GM18502 (cell line): Measurements from ENCODE around the gene NOVA2.

Experiments used
- ATAC-seq: cut with Tn5 transposase; IDR thresholded peaks from one replicate; pipeline ENCODE4 v1.9.1; 2021; ENCODE audit warnings: mild to moderate bottlenecking; ENCODE audit not compliant: unreplicated experiment, poor library complexity

The NOVA2 gene

GRCh38 chr19:45968626-45969025 lies 5.0 kb downstream of the NOVA2 start:
- no peak for ATAC-seq

GRCh38 chr19:45967246-45967645 lies 6.4 kb downstream of the NOVA2 start:
- no peak for ATAC-seq

- no peak for ATAC-seq
Observed at GRCh38 chr19:45962021-45962420, 11.6 kb downstream of the NOVA2 start.

GRCh38 chr19:45960595-45961235 lies 12.9 kb downstream of the NOVA2 start:
- ATAC-seq, result no peak

- no peak for ATAC-seq
Observed at GRCh38 chr19:45959517-45960025, 14.1 kb downstream of the NOVA2 start.

GRCh38 chr19:45958769-45959516 lies 14.7 kb downstream of the NOVA2 start:
- no peak for ATAC-seq

- ATAC-seq, result no peak
Observed at GRCh38 chr19:45958320-45958719, 15.3 kb downstream of the NOVA2 start.

GRCh38 chr19:45955905-45956608 lies 17.6 kb downstream of the NOVA2 start:
- ATAC-seq, result no peak

- no peak for ATAC-seq
Observed at GRCh38 chr19:45954156-45954555, 19.5 kb downstream of the NOVA2 start.

GRCh38 chr19:45953676-45954075 lies 20.0 kb downstream of the NOVA2 start:
- no peak for ATAC-seq

- ATAC-seq, result no peak
Observed at GRCh38 chr19:45952686-45953505, 20.8 kb downstream of the NOVA2 start.

- ATAC-seq, result no peak
Observed at GRCh38 chr19:45952341-45952685, 21.4 kb downstream of the NOVA2 start.

- ATAC-seq, result no peak
Observed at GRCh38 chr19:45947926-45948325, 25.7 kb downstream of the NOVA2 start.

GRCh38 chr19:45940515-45940805 lies 33.2 kb downstream of the NOVA2 start:
- ATAC-seq, result no peak

- no peak for ATAC-seq
Observed at GRCh38 chr19:45939792-45940514, 33.7 kb downstream of the NOVA2 start.

- ATAC-seq, result no peak
Observed at GRCh38 chr19:45938733-45939319, 34.8 kb downstream of the NOVA2 start.

GRCh38 chr19:45935267-45935666 lies 38.4 kb downstream of the NOVA2 start:
- ATAC-seq, result no peak

- no peak for ATAC-seq
Observed at GRCh38 chr19:45934551-45935230, 39.0 kb downstream of the NOVA2 start.

GRCh38 chr19:45933759-45934158 lies 39.9 kb downstream of the NOVA2 start:
- no peak for ATAC-seq
